HG02623 (cell line): ENCODE results near the gene ALDH6A1.
"Not testable (repeated sequence)": the region's sequence is repeated elsewhere in the genome, so short reads cannot be mapped to it uniquely, and the experiment has no call there.

Source experiments
- ATAC-seq: cut with Tn5 transposase; IDR thresholded peaks from one replicate; pipeline ENCODE4 v1.9.1; 2021; ENCODE audit warnings: moderate library complexity; ENCODE audit not compliant: unreplicated experiment

The ALDH6A1 gene

DNA sequence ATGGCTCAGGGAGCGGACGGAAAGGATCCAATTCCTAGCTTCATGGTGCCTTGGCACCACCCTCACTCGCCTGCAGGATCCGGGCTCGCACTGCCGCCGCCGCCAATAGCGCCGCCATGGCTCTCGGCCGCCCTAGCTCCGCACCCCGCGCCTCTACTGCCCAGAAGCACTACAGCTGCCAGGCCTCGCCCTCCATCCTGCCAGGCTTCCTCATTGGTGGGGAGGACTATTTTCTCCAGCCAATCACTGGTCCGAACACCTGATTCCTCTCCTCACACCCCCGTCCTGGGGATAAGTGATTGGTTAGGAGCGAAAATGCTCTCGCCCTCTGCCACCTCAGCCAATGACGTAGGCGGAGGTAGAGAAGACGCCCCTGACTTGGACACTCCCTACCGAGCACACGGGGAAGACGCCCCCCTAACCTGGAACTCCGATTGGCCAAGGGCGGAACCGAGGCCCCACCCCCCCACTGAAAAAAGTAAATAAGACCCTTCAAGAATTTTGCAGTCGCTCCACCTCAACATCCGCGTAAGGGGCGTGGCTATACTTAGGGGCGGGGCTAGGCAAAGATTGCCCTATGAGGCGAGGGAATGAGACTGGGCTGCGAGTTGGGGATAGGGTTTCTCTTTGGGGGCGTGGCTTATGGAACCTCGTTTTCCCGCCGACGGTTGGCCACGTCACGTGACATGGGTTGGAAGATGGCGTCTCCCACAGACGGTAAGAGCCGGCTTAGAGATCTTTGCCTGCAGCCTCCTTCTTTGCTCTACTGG, at the start of gene ALDH6A1, which contains the start of gene LIN52:
Gene ALDH6A1 (minus strand): TSS at position 177 of the 770 bp plus-strand sequence. CDS start 59 bp downstream, at position 118.
Gene LIN52 (plus strand): TSS at position 680 of the 770 bp plus-strand sequence. CDS start 19 bp downstream, at position 699.
- ATAC-seq: peak; percentile 90

DNA sequence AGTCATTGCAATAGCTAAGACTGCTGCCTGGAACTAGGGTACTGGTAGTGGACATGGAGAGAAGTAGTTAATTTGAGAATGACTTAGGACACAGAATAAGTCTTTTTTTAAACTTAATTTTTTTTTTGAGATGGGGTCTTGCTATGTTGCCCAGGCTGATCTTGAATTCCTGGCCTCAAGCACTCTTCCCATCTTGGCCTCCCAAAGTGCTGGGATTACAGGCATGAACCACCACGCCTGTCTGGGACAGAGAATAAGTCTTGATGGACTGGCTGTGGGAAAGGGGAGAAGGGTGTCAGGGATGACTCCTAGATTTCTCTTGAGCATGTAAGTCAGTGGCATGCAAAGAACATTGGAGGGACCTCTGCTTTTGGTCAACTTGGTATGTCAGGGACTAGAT, 43.4 kb upstream of the ALDH6A1 start:
- ATAC-seq: no peak

DNA sequence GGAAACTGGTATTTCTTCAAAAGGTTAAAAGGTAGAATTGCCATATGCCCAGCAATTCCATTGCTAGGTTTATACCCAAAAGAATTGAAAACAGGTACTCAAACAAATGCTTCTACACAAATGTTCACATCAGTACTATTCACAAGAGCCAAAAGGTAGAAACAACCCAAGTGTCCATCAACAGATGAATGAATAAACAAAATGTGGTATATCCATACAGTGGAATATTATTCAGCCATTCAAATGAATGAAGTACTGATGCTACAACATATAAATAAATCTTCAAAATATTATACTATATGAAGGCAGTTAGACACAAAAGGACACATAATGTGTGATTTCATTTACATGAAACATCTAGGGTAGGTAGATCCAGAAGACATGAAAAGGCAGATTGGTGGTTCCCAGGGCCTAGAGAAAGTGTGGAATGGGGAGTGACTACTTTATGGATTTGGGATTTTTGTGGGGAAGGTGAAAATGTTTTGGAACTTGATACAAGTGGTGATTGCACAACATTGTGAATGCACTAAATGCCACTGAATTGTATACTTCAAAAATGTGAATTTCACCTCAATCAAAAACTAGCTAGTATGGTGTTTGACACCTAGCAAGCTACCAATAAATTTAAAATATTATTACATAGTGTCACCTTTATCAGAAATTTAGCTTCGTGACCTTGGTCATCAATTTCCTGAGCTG, 42.2 kb upstream of the ALDH6A1 start:
- ATAC-seq: no peak

DNA sequence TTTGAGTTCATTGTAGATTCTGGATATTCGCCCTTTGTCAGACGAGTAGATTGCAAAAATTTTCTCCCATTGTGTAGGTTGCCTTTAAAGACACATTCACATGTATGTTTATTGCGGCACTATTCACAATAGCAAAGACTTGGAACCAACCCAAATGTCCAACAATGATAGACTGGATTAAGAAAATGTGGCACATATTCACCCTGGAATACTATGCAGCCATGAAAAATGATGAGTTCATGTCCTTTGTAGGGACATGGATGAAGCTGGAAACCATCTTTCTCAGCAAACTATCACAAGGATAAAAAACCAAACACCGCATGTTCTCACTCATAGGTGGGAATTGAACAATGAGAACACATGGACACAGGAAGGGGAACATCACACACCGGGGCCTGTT, 41.2 kb upstream of the ALDH6A1 start:
- ATAC-seq: not testable (repeated sequence)

DNA sequence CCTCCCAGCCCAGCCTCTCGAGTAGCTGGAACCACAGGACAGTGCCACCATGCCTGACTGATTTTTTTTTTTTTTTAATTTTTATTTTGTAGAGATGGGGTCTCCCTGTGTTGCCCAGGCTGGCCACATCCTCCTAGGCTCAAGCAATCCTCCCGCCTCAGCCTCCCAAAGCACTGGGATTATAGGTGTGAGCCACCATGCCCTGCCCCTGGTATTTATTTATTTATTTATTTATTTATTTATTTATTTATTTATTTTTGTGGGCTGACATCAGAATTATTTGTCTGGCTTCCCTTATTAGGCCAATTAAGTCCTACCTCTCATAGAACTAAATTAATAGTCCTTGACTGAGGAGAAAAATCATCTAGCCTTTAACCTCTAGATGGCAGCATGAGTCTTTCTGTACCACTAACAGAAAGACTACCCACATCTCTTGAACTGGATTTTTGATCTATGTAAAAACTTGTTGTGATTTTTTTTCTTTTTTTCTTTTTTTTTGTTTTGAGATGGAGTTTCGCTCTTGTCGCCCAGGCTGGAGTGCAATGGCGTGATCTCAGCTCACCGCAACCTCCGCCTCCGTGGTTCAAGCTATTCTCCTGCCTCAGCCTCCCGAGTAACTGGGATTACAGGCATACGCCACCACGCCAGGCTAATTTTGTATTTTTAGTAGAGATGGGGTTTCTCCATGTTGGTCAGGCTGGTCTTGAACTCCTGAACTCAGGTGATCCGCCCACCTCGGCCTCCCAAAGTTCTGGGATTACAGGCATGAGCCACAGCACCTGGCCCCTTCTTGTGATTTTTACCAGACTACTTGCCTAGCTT, 27.4 kb upstream of the ALDH6A1 start:
- ATAC-seq: not testable (repeated sequence)

DNA sequence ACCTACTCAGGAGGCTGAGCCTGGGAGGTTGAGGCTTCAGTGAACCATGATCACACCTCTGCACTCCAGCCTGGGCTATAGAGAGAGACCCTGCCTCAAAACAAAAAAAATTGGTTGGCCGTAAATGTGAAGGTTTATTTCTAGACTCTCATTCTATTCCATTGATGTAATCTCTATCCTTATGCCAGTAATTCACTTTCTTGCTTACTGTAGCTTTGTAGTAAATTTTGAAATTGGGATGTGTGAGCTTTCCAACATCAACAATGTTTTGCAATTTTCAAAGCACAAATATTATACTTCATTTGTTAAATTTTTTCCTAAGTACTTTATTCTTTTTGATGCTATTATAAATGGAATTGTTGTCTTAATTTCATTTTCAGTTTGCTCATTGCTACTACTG, 25.1 kb upstream of the ALDH6A1 start:
- no peak for ATAC-seq

DNA sequence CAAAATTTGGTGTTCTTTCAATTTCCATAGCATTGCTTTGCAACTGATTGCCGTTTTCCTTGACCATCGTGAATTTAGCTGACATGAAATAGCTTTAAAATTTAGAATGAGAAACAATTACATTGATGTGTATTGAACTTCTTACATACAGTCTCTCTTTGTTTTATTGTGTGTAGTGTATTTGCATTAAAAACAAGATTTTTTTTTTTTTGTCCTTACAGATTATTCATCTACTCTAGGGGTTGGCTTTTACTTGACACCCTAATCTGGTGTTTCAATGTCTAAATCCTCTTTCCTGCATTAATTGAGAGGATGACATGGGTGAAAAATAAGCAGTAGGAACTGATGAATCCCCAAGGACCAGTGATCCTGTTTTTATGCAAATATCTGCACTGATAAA, 21.1 kb upstream of the ALDH6A1 start:
- ATAC-seq: no peak

DNA sequence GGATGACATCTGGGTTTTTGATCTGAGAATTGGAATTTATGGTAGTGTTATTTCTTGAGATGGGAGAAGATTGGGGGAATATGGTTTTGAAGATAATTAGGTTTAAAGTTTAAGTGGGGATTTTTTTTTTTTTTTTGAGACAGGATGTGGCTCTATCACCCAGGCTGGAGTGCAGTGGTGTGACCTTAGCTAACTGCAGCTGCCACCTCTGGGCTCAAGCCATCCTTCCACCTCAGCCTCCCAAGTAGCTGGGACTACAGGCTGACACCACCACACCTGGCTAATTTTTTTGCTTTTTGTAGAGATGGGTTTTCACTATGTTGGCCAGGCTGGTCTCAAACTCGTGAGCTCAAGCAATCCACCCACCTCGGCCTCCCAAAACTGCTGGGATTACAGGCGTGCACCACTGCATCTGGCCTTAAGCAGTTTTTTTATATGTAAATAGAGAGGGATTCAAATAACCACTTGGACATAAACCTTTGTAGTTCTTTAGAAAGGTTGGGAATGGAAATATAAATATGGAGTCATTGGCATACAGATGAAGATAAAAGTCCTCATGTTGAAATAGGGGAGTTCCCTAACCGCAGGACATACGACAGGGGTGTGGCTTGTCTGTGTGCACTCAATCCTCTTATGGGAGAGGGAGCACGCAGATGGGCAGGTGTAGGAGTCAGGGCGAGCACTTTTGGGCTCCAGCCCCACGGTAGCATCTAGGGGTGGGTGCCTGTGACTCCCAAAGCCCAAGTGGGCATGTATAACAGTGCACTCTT, 5.2 kb upstream of the ALDH6A1 start:
- no peak for ATAC-seq

DNA sequence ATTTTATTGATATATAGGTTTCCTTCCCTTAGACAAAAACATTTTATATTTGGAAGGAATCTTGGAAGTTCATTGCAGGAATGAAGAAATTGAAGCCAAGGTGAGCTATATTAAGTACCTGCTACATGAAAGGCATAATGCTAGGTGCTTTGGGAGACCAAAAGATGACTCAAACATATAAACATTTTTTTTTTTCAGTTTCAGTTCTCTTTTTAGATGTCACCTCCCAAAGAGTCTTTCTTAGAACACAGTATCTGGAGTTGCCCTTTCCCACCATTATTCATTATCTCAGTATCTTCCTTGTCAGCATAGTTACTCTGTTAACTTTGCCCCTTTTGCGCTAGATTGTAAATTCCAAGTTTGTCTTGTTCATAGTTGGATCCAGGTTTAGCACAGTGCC, 1.6 kb upstream of the ALDH6A1 start:
- ATAC-seq: no peak

DNA sequence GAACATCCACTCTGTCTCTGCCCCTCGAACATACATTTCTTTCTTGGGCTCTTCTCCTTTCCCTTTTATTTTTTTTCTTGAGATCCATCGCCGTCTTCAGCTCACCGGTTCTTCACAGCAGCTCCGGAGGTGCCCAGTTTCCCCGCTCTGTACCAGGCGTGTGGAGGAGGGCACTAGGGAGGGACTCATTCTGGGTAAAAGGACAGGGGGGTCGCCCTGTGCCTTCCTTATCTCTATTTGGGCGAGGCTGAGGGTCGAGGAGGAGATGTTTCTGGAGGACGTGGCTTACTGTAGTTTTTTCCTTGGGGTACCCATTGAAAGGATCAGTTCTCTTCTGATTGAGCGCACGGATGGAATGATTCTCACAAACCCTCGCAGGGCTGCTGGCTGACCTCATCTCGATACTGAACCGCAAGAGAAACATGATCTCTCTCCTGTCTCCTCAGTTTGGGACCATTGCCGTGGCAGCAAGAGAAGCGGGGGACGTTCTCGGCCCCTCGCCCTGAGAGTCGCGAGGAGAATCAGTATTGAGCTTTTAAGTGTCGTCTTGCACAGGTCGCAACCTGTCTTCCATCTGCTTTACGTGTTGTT, 889 bp upstream of the ALDH6A1 start:
- ATAC-seq: no peak

DNA sequence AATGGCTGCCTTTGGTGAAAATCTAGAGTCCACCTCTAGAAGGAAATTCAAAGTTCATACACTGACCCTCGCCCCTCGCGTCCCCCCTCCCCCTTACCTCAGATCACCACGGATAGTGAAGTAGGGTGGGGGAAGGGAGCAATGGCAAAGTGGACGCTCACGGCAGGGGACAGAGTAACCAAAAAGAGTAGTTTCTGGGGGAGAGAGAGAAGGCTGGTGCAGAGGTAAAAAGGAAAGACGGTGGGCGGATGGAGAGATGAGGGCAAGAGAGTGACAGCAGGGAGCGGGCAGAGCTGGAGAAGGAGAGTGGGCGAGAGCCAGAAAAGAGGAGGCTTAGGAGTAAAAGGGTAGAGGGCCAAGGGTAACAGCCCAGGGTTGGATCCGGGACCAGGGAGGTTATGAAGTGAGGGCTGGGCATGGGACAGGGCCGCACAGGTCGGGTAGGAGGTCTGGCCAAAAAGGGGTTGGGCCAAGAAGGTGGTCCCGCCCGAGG, 423 bp downstream of the ALDH6A1 start:
- ATAC-seq: peak; percentile 3

DNA sequence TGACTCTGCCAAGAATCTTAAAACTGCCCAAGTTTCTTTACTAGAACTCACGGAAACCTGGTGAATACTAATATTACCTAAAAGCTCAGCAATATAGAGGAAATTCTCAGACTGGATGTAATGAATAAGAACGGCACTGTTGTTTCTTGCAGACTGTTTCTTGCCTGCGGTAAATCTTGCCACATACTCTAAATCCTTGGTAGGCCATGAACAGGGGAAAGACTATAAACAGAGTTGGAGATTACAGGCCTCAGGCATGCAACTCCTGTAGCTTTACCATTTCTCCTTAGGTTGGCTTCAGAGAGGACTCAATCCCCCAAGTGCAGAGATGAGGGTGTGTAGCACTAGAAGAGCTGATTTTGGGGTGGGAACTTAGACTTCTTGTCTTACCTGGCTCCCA, 1.1 kb downstream of the ALDH6A1 start:
- ATAC-seq: no peak

DNA sequence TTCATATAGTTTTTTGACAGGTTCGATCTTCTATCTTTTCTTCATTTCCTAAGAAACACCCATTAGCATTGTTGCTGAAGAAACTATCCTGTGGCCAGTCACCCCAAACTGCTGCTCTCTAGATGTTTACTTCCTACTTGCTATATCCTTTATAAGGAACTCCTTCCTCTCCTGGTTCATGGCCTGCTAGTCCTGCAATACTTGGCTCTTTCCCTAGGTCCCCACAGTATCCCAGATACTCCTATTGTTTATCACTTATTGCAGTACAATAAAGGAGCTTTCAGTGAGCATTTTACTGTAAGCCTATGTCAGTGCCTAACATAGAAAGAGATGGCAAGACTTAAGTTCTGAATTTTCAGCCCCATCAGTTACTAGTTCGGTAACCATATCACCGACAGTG, 2.8 kb downstream of the ALDH6A1 start:
- no peak for ATAC-seq

DNA sequence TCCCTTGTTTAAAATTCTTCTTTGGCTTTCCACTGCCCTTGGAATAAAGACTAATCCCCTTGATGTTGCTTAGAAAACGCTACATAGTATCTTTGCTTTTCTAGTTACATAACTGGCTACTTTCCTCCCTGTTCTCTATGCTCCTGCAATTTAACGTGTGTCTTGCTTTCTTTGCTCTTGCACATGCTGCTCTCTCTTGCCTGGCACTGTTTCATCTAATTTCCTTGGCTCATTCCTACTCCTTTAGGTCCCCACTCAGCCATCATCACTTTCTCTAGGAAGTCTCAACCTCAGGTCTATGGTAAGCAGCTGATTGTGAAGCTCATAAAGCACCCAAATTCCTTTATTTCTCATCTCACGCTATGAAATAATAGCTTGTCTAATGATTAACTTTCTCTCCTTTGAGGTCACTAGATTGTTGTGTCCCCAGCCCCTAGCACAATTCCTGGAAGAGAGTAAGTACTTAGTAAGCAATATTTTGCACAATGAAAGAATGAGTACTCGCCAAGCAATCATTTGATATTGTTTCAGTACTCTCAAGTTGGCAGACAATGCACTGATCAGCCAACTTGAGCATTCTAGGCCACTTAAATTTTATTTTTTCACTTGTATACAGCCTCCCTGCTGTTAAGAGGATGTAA, 3.3 kb downstream of the ALDH6A1 start:
- no peak for ATAC-seq

DNA sequence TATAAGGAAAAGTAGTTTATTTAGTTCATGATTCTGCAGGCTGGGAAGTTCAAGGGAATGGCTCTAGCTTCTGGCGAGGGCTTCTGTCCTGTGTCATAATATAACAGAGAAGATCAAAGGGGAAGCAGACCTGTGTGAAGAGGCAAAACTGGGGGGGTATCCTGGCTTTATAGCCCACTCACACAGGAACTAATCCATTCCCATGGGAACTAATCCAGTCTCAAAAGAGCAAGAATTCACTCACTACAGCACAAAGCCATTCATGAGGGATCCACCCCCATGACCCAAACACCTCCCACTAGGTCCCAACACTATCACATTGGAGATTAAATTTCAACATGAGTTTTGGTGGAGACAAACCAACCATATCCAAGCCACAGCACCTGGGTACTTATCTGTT, 6.9 kb downstream of the ALDH6A1 start:
- ATAC-seq: no peak

DNA sequence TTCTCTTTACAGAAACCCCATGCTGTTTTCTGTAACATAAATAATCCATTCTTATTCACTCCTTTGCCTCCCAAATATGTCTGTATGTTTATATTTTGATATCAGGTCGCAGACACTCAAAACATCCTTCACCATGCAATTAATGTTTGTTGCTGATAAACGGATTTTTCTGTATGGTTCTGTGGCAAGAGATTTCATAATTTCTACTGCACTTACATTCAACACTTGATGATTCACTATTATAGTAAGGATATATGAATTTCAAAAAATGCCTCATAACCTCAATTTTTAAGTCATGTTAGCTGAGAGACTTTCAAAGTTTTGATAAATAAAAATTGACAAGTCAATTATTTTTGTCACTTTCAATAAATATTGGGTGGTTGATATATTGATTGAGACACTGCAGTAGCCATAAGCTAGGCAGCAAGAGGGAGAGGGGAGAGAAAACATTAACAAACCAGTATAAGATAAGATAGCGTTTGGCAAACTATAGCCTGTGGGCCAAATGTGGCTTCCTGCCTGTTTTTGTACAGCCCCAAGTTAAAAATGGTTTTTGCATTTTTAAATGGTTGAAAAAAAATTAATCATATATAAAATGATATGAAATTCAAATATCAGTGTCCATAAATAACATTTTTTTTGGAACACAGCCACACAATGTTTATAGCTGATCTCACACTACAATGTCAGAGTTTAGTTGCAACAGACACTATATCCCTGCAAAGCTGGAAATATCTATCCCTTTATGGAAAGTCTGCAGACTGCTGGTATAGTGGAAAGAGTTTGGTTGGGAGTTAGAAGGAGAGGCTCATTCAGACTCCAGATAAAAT, 18.3 kb downstream of the ALDH6A1 start:
- ATAC-seq: no peak

DNA sequence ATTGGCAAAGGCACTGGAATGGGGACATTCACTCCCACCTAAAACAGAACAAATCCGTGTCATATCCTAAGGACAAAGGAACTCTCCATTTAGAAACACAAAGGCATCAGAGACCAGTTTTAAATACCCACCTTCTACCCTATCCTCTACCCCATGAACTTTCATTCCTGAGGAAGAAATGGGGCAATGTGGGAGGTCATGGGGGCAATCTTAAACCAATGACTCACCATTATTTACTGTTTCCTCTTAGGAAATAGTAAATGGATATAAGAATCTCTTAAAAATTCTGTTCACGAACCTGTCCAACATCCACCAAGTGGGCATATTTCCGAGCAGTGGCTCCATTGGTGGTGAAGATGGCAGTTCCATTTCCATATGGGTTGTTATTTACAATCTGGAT, 19.4 kb downstream of the ALDH6A1 start:
- no peak for ATAC-seq

DNA sequence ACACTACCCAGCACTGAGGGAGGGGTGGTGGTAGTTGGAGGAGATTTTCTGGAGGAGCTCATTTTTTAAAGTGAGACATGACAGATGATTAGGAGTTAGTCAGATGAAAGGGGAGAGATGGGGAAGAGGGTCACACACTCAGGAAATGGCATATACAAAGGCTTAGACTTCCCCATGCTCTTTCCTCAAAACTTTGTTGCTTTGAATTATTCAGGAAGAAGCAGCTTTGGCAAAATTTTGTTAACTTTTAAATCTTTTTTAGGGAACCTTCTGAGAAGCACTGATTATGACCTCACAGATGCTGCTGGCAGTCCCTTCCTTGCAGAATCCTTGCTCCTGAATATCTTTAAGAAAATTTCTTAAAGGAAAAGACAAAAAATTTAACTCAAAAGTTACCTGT, 19.8 kb downstream of the ALDH6A1 start:
- no peak for ATAC-seq

DNA sequence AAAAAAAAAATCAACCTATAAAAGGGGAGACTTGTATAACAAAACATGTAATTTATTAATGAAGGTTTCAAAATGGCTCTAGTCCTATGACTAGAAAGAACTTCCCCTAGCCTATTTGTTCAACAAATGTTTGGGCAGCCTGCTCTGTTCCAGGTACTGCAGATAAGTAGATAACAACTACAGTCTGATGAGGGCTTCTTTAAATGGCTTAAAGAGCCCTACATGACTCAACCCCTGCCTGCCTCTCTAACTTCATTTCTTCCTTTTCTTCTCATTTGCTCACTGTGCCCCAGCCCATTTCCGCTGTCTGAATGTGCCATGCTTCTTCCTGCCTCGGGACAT, 21.5 kb downstream of the ALDH6A1 start:
- ATAC-seq: no peak
